WTC11 (cell line): Measurements from ENCODE around the gene SACS. TPM values are rescaled to one million over a fixed set of nuclear protein-coding genes. Genes with fewer than 3 reads are reported as not detected.

ENCODE experiments used
- AR ChIP-seq: fragments of 250-450 bp; sonication (Bioruptor Pico); IDR thresholded peaks from 2 replicates; pipeline ENCODE4 v1.9.0; 2021; ENCODE audit warnings: mild to moderate bottlenecking
- CREB1 ChIP-seq: sonication (generic); formaldehyde crosslinking; IDR thresholded peaks from 2 replicates; pipeline ENCODE4 v1.8.0; 2023; ENCODE audit warnings: mild to moderate bottlenecking, missing genetic modification reagents
- CREM ChIP-seq: sonication (generic); formaldehyde crosslinking; IDR thresholded peaks from 2 replicates; pipeline ENCODE4 v1.8.1; 2022; ENCODE audit warnings: mild to moderate bottlenecking, missing genetic modification reagents, moderate library complexity
- CTCF ChIP-seq: fragments of 200-600 bp; IDR thresholded peaks from 2 replicates; pipeline ENCODE4 v1.8.0; 2022; ENCODE audit warnings: antibody characterized with exemption
- E2F1 ChIP-seq: sonication (generic); formaldehyde crosslinking; IDR thresholded peaks from 2 replicates; pipeline ENCODE4 v1.8.0; 2022; ENCODE audit warnings: mild to moderate bottlenecking, missing genetic modification reagents
- E2F5 ChIP-seq: sonication (generic); formaldehyde crosslinking; IDR thresholded peaks from 2 replicates; pipeline ENCODE4 v1.8.1; 2022; ENCODE audit warnings: mild to moderate bottlenecking, moderate library complexity, missing genetic modification reagents
- EMX1 ChIP-seq: fragments of 250-450 bp; sonication (Bioruptor Pico); IDR thresholded peaks from 2 replicates; pipeline ENCODE4 v1.8.0; 2021; ENCODE audit warnings: mild to moderate bottlenecking
- GRHL2 ChIP-seq: fragments of 250-450 bp; sonication (Bioruptor Pico); IDR thresholded peaks from 2 replicates; pipeline ENCODE4 v1.8.0; 2022; ENCODE audit warnings: mild to moderate bottlenecking, moderate library complexity; ENCODE audit not compliant: insufficient replicate concordance, severe bottlenecking
- GTF2I ChIP-seq: fragments of 250-450 bp; sonication (Bioruptor Pico); conservative IDR thresholded peaks from 2 replicates; pipeline ENCODE4 v1.4.0; 2021; ENCODE audit warnings: mild to moderate bottlenecking
- JAZF1 ChIP-seq: fragments of 250-450 bp; sonication (Bioruptor Pico); IDR thresholded peaks from 2 replicates; pipeline ENCODE4 v1.9.0; 2021; ENCODE audit warnings: moderate library complexity, mild to moderate bottlenecking, inconsistent platforms
- JUN ChIP-seq: sonication (generic); formaldehyde crosslinking; IDR thresholded peaks from 2 replicates; pipeline ENCODE4 v1.8.0; 2023; ENCODE audit warnings: mild to moderate bottlenecking, missing genetic modification reagents
- KAT7 ChIP-seq: sonication (generic); formaldehyde crosslinking; IDR thresholded peaks from 2 replicates; pipeline ENCODE4 v1.8.1; 2023; ENCODE audit warnings: missing genetic modification reagents, mild to moderate bottlenecking, borderline replicate concordance
- MXD4 ChIP-seq: fragments of 250-450 bp; sonication (Bioruptor Pico); IDR thresholded peaks from 2 replicates; pipeline ENCODE4 v1.8.0; 2021; ENCODE audit warnings: mild to moderate bottlenecking, moderate library complexity, borderline replicate concordance
- PRDM15 ChIP-seq: sonication (generic); formaldehyde crosslinking; IDR thresholded peaks from 2 replicates; pipeline ENCODE4 v1.8.0; 2022; ENCODE audit warnings: missing genetic modification reagents
- PREB ChIP-seq: sonication (generic); formaldehyde crosslinking; IDR thresholded peaks from 2 replicates; pipeline ENCODE4 v1.8.1; 2022; ENCODE audit warnings: mild to moderate bottlenecking, missing genetic modification reagents, moderate library complexity, borderline replicate concordance
- RELA ChIP-seq: sonication (generic); formaldehyde crosslinking; IDR thresholded peaks from 2 replicates; pipeline ENCODE4 v1.8.1; 2022; ENCODE audit warnings: missing genetic modification reagents, mild to moderate bottlenecking, borderline replicate concordance
- RORB ChIP-seq: fragments of 250-450 bp; sonication (Bioruptor Pico); IDR thresholded peaks from 2 replicates; pipeline ENCODE4 v1.9.0; 2021; ENCODE audit warnings: mild to moderate bottlenecking
- TEAD1 ChIP-seq: sonication (generic); formaldehyde crosslinking; IDR thresholded peaks from 2 replicates; pipeline ENCODE4 v1.8.0; 2022; ENCODE audit warnings: mild to moderate bottlenecking, missing genetic modification reagents
- TP53 ChIP-seq: sonication (generic); formaldehyde crosslinking; IDR thresholded peaks from 2 replicates; pipeline ENCODE4 v1.8.1; 2023; ENCODE audit warnings: mild to moderate bottlenecking, missing genetic modification reagents
- USF2 ChIP-seq: sonication (generic); formaldehyde crosslinking; IDR thresholded peaks from 2 replicates; pipeline ENCODE4 v1.8.1; 2023; ENCODE audit warnings: mild to moderate bottlenecking, missing genetic modification reagents, moderate library complexity
- ZMAT4 ChIP-seq: fragments of 250-450 bp; sonication (Bioruptor Pico); IDR thresholded peaks from 2 replicates; pipeline ENCODE4 v1.9.0; 2021; ENCODE audit warnings: mild to moderate bottlenecking
- ZNF121 ChIP-seq: sonication (generic); formaldehyde crosslinking; IDR thresholded peaks from 2 replicates; pipeline ENCODE4 v1.8.0; 2023; ENCODE audit warnings: missing genetic modification reagents
- ZNF263 ChIP-seq: sonication (generic); formaldehyde crosslinking; IDR thresholded peaks from 2 replicates; pipeline ENCODE4 v1.8.1; 2022; ENCODE audit warnings: low read depth, mild to moderate bottlenecking, moderate library complexity, missing genetic modification reagents
- ZNF317 ChIP-seq: sonication (generic); formaldehyde crosslinking; IDR thresholded peaks from 2 replicates; pipeline ENCODE4 v1.8.1; 2023; ENCODE audit warnings: low read depth, mild to moderate bottlenecking, moderate library complexity, missing genetic modification reagents, borderline replicate concordance
- ZNF423 ChIP-seq: fragments of 250-450 bp; sonication (Bioruptor Pico); IDR thresholded peaks from 2 replicates; pipeline ENCODE4 v2.1.2; 2022; ENCODE audit warnings: mild to moderate bottlenecking, moderate library complexity
- ZNF671 ChIP-seq: fragments of 250-450 bp; sonication (Bioruptor Pico); IDR thresholded peaks from 2 replicates; pipeline ENCODE4 v1.8.0; 2021; ENCODE audit warnings: mild to moderate bottlenecking
- total RNA-seq: library from RNA; stranded (reverse); gene quantifications from 3 replicates; pipeline ENCODE4 v1.2.3, GENCODE V29; 2021

The SACS gene
- total RNA-seq, 1 experiment from 2014 or later, result 35.2 TPM

GRCh38 chr13:23466144-23467002 is 32.9 kb upstream of the SACS start (continued):
- TF ChIP-seq ZNF317 (CRISPR knock-in tag) (no peak), ZNF121 (CRISPR knock-in tag) (no peak), E2F5 (peak; percentile 65; the same call in 1 of the 2 replicates), CTCF (peak; percentile 46; the same call in 1 of the 2 replicates), TEAD1 (CRISPR knock-in tag) (no peak), MXD4 (CRISPR knock-in tag) (no peak), EMX1 (no peak), CREM (CRISPR knock-in tag) (peak; percentile 73), CREB1 (no peak), ZNF263 (CRISPR knock-in tag) (no peak; the same call in 1 of the 2 replicates), PRDM15 (CRISPR knock-in tag) (no peak), AR (CRISPR knock-in tag) (no peak), RELA (CRISPR knock-in tag) (peak; percentile 77; the same call in 1 of the 2 replicates), ZNF423 (CRISPR knock-in tag) (no peak), ZMAT4 (no peak), E2F1 (CRISPR knock-in tag) (no peak), GRHL2 (CRISPR knock-in tag) (no peak), JAZF1 (CRISPR knock-in tag) (no peak), PREB (0 out of 2 replicates have a peak, but pooled peaks have one; percentile 47), ZNF671 (CRISPR knock-in tag) (no peak), JUN (CRISPR knock-in tag) (no peak), USF2 (CRISPR knock-in tag) (no peak), RORB (CRISPR knock-in tag) (no peak), GTF2I (CRISPR knock-in tag) (no peak), TP53 (peak; percentile 90; the same call in 1 of the 2 replicates), KAT7 (no peak)
